ENCODE results near the gene UPB1.

DNA sequence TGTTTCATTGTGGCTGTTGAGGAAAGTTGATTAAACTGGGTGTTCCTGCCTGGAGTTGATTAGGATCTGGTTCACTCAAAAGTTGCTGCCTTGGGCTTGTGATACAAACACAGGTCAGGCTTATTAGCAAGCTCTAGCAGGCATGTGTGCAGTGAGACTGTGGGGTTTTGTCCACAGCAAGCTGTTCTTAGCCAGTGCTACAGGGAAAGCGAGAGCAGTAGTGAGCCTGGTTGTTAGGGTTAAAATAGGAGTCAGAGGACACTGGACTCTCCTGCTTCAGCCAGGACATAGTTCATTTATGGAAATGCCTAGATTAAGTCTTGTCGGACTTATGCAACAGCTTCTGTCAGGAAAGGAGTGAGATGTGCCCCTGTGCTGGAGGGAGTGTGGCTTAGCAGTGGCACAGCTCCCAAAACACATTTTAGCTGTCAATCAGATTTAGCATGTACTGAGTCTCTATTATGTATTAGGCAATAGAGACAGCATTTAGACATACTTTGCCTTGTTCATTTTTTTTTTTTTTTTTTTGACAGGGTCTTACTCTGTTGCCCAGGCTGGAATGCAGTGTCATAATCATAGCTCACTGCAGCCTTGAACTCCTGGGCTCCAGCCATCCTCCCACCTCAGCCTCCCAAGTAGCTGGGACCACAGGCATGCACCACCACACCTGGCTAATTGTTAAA, 69.4 kb downstream of the UPB1 start:
- TF ChIP-seq, protein P1, sequence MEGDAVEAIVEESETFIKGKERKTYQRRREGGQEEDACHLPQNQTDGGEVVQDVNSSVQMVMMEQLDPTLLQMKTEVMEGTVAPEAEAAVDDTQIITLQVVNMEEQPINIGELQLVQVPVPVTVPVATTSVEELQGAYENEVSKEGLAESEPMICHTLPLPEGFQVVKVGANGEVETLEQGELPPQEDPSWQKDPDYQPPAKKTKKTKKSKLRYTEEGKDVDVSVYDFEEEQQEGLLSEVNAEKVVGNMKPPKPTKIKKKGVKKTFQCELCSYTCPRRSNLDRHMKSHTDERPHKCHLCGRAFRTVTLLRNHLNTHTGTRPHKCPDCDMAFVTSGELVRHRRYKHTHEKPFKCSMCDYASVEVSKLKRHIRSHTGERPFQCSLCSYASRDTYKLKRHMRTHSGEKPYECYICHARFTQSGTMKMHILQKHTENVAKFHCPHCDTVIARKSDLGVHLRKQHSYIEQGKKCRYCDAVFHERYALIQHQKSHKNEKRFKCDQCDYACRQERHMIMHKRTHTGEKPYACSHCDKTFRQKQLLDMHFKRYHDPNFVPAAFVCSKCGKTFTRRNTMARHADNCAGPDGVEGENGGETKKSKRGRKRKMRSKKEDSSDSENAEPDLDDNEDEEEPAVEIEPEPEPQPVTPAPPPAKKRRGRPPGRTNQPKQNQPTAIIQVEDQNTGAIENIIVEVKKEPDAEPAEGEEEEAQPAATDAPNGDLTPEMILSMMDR (IDR thresholded peaks at IDR 0.05): no peak
- no peak for TF ChIP-seq POLR2A (IDR thresholded peaks at IDR 0.05)

Measured in sigmoid colon (tissue), 3 donors.